ENCODE measurements around the gene ACACB.
"Not testable (repeated sequence)": the region's sequence is repeated elsewhere in the genome, so short reads cannot be mapped to it uniquely, and the experiment has no call there.

Gene ACACB

DNA sequence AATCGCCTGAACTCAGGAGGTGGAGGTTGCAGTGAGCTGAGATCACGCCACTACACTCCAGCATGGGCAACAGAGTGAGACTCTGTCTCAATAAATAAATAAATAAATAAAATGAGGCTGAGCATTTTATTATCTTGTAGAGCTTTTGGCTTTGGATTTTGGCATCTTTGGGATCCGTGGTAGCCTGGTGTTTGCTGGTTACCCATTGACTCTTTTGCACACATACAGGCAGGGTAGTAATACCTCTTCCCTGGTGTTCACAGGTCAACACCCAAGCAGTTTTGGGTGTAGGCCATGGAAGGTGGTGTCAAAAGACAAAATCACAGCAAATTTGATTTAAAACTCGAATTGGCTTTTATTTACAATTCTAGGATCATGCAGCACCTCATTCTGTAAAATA lies 27.8 kb downstream of the ACACB start:
- no peak for DNase-seq

DNA sequence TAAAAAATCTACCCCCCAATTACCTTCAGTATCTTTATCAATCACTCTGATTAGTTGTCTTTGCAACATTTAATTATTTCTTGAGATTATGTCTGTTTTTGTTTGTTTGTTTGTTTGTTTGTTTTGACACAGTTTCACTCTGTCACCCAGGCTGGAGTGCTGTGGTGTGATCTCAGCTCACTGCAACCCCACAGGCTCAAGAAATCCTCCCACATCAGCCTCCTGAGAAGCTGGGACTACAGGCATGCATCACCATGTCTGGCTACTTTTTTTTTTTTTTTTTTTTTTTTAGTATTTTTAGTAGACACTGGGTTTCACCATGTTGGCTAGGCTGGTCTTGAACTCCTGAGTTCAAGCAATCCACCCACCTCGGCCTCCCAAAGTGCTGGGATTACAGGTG lies 30.7 kb downstream of the ACACB start:
- not testable (repeated sequence) for DNase-seq

DNA sequence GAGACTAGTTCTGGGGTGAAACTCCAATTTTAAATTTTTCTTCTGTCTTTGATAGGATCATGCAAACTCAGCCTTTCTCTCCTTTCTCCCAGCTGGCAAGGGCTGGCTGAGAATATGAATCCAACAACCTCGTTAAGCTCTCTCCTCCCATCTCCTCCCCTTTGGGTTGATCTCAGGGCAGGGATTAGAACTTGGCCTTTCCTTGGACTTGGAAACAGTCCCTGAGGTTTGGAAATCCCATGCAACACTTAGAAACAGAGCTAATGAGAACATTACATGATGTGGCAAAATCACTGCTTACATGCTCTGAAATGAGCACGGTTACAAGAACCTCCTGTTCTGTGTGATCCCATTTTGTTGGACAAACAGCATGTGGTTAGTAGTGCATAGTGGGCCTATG lies 31.6 kb downstream of the ACACB start:
- no peak for DNase-seq

DNA sequence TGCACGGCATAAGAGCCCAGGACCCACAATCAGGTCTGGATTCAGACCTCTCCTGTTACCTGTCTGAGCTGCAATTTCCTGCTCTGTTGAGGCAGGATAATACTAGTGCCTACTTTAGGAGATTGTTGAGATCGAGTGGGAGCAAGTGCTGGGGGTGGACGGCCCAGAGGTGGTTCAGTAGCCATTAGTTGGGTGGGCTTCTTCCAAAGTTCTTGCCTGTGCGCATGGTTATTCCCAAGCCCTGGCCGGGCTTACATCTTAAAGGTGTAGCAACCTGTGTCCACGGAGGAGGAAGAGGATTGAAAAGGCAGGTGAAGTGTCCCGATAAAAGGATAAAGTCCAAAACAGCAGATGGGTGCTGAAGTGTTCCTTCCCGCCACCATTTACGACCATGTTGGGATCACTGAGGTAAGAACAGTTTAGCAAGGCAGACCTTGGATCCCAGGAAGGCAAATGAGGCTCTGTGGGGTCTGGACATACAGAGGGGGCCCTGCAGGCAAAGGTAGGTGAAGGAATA lies 33.8 kb downstream of the ACACB start:
- DNase-seq = no peak

DNA sequence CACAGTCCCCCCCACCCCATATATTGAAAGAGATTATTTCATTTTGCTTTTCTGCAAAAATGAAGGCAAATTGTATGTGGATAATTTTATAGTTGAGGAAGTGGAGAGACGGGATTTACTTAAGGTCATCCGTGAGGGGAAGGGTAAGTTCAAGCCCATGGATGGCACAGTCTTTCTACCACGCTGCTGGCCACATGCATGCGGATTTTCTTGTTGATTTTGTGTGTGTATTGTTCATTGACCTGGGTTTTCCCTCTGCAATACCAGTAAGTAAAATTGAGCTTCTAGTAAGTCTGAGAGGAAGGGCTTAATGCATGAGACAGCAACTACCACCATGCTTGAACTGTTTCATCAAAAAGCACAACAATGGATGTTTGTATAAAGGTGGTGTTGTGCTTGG lies 35.1 kb downstream of the ACACB start:
- no peak for DNase-seq

DNA sequence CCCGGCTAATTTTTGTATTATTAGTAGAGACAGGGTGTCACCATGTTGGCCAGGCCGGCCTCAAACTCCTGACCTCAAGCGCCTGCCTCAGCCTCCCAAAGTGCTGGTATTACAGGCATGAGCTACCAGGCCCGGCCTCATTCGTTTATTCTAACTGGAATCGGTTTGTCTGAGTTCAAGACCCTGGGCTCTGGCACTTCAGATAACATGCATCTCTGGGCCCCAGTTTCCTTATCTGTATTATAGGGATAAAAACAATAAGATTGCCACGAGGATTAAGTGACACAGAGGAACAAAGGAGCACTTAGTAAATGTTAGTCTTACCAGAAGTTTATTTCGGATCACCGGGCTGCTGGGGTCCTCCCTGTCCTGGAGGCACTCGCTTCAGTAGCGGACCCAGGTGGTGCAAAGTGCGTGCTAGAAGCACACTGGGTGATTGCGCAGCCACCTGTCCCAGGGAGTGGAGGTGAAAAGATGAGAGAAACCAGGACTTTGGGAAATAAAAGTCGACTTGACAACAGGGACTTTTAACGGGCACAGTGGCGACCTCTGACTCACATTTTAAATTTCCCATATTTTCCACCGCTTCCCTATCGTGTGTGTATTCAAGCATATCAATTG lies 37.5 kb downstream of the ACACB start:
- DNase-seq = no peak

DNA sequence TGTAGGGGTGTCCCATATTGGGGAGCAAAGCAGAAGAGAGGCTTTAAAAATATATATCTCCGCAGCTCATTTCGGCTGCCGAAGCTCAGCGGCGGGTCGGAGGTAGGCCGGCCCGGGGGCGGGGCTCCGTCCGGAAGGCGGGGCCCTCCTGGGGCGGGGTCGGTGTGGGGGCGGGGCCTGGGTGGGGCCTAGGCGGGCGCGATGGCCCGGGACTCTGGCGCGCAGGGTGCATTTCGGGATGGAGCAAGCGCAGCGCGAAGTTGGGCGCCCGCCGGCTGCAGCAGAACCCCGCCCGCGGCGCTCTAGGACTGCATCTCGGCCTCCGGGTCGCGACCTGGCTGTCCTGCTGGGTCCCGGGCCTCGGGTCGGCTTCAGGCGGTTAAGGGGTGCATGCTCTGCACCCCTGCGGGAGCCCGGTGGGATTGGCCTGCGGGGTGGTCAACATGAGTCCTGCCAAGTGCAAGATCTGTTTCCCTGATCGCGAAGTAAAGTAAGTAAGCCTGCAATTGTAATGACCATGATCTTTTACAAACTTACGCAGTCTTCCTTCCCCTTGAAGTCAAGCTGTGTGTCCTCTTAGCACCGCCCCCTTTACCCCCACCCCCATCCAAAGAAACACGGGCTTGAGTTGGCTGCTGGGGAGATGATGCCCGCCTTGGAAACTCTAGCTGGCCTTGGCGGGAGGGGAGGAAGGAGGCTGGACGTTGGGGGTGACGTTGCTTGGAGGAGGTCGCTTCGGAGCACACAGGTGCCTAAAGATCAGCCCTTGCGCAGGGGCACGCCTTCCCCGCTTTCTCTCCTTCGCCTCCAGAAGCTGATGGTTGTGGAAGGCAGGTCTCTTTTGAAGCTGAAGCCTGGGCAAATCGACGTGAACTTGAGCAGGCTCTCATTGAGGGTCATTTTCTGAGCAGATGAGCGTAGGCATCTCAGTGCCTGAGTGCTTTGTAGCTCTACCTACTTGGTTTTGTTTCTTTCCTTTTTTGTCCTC lies 38.4 kb downstream of the ACACB start:
- DNase-seq = peak; percentile 73

DNA sequence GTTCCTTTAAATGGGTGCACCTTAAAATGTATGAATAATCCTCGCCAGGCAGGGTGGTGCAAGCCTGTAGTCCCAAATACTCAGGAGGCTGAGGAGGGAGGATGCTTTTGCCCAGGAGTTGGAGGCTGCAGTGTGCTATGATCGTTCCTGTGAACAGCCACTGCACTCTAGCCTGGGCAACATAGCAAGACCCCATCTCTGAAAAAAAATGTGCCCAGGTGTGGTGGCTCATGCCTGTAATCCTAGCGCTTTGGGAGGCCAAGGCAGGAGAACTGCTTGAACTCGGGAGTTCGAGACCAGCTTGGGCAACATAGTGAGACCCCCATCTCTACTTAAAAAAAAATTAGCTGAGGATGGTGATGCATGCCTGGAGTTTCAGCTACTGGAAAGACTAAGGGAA lies 39.6 kb downstream of the ACACB start:
- no peak for DNase-seq

DNA sequence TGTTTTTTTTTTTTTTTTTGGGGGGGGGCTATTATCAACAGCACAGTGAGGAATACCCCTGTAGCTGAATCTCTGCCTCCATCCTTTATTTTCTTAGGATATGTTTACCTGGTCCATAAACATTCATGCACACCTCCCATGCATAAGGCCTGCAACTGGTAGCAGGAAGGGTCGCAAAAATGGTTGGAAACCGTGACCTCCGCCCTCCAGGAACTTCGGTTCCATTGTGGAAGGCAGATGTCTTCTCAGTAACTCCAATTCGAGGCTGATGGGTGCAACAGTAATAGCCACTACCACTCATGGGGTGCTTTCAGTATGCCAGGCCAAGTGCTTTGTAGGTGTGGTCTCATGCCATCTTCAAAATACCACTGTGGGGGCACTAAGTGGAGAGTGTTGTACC lies 40.2 kb downstream of the ACACB start:
- no peak for DNase-seq

DNA sequence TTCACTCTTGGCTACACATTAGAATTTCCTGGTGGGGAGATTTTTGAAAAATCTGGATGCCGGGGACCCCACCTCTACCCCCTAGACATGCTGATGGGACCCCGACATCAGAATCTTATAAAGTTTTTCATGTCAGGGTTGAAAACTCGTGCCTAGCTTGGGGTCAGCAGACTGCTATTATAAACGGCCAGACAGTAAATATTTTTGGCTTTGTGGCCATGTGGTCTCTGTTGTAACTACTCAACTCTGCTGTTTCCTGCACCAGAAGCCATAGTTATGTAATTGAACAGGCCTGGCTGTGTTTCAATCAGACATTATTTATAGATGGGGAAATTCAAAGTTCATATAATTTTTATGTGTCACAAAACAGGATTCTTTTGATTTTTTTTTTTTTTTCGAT lies 41.6 kb downstream of the ACACB start:
- no peak for DNase-seq

DNA sequence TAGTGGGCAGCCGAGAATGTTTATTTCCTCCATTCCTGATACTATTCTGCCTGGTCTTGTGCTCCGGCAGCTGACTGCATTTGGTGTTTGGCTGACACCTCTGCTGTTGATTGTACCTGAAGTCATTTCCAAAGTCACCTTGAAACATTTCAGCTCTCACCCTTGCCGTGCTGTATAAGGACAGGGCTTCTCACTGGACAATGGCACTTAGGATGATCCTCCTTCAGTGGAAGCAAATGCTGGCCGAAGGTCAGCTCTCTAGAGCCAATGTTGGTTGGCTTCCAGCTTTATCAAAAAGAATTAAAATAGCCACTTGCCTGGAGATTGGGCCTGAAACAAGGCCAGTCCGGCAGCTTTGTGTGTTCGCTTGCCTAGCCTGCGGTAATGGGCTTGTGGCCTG lies 44.0 kb downstream of the ACACB start:
- no peak for DNase-seq

DNA sequence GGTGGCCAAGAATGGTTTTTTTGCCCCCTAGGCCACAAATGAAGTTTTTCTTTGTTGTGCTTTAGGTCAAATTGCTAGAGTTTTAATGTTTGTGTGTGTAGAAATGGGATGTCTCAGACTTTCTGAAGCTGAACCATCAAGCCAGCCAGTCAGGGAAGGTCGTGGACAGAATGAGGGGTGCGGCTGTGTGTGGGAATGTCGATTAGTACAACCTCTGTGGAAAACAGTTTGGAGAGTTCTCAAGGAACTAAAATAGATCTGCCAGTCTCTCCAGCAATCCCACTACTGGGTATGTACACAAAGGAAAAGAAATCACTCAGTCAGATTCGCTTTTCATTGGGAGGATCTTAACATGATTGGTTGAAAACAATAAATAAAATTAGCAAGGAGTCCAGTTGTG lies 44.5 kb downstream of the ACACB start:
- DNase-seq = no peak

DNA sequence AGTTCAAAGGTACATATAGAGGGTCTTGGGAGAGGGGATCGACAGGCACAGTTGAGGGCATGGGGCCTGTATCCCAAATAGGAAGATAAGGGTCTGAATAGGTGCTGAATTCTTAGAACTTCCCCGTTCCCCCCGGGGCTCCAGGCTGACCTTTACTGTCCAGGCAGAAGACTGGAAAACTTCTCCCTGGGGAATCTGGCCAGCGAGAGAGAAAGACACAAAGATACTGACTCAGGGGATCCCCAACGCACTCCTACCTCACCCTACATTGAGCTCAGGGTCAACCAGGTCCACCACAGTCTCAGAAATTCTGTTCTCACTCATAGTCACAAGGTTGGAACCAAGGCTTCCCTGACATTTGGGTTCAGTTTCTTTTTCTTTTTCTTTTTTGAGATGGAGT lies 46.2 kb downstream of the ACACB start:
- no peak for DNase-seq

DNA sequence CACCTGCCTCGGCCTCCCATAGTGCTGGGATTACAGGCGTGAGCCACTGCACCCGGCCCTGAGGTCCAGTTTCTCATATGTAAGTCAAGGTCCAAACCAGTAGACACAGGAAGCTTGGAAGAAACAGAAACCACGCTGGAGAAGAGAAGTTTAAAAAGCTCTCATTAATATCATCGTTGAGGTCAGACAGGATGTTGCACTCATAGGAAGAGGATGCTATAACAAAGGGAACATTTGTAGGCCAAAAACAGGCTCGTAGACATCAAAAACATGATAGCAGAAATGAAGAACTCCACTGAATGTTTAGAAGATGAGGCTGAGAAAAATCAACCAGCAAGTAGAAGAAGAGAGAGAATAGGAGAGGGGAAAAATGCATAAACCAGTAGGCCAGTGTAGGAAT lies 46.8 kb downstream of the ACACB start:
- no peak for DNase-seq

DNA sequence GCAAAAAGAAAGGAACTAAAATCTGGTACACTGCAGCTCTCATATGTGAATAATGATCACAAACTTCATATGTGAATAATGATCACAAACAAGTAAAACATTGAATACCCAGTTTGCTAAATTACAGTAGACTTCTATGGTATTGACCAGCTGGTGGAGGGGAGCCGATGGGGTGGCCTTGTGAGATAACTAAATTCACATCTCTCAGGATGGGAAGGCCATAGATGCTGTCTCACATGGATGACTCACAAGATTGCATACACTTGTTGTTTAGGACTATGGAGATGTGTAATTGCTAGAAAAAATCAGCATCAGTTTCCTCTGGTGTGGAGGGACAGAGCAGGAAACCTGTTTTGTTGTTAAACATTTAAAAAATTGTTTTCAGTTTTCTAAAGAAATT lies 49.2 kb downstream of the ACACB start:
- no peak for DNase-seq

DNA sequence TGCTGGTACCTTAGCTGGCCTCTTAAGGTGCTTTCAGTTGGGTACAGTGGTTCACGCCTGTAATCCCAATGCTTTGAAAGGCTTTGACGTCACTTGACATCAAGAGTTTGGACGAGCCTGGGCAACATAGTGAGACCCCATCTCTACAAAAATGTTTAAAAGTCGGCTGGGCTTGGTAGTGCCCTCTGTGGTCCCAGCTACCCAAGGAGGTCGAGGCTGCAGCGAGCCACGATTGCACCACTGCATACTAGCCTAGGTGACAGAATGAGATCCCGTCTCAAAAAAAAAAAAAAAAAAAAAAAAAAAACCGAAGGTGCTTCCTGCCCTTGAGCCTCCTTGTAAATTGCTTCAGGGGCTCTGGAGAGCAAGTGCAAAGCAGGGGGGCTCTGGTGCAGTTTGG lies 50.0 kb downstream of the ACACB start:
- DNase-seq = no peak

DNA sequence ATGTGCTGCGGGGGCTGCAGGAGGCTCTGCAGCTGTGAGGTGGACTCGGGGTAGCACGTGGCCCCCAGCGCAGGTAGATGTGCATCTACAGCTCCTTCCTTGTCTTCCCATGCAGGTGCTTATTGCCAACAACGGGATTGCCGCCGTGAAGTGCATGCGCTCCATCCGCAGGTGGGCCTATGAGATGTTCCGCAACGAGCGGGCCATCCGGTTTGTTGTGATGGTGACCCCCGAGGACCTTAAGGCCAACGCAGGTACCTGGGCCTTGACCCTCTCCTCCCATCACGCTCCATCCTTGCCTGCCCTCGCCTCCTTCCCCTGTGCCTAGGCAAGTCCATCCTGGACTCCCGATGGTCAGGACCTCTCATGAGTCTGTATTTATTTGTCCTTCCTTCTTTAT lies 51.4 kb downstream of the ACACB start:
- DNase-seq = no peak

DNA sequence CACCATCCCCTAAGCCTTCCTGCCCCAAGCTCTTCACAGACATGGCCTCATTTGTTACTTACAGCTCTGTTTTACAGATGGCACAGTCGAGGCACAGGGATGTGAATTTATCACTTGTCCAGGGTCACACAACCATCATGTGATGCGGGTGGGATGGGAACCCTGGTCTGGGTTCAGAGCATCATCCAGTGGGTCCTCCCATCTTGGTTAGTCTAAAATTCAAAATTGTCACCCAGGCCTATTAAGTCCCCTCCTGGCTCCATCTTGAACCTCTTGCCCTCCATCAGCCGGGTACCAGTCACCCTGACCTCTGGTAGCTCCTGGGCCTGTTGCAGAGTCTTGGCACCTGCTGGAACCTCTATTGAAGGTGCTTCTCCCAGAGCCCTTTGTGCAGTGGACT lies 52.9 kb downstream of the ACACB start:
- no peak for DNase-seq

DNA sequence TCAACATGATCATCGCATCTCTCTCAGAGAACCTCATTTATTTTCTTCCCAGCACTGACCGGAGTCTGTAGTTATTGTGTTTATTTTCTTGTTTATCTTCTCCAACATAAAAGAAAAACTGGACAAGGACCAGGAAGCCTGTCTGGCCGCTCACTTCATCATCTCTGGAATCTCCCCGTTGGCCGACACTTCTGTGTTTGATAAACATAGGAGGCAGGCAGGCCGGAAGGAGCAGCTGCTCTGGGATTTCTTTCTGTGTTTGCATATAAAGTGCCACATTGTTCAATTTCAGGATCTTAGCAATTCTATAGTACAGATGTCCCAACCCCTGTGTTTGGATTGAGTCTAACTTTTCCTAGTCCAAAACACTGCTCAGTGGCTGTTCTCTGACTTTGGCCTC lies 53.3 kb downstream of the ACACB start:
- no peak for DNase-seq

DNA sequence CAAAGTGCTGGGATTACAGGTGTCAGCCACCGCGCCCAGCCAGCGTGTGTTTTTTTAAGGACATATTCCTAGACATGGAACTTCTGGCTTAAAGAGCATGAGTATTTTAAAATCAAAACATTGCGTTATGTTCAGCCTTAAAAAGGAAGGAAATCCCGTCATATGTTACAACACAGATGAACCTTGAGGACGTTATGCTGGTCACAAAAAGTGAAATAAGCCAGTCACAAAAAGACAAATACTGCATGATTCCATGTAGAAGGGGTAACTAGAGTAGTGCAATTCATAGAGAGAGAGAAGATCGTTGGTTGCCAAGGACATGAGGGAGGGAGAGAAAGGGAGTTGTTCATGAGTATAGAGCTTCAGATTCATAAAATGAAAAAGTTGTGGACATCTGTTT lies 53.9 kb downstream of the ACACB start:
- no peak for DNase-seq

DNA sequence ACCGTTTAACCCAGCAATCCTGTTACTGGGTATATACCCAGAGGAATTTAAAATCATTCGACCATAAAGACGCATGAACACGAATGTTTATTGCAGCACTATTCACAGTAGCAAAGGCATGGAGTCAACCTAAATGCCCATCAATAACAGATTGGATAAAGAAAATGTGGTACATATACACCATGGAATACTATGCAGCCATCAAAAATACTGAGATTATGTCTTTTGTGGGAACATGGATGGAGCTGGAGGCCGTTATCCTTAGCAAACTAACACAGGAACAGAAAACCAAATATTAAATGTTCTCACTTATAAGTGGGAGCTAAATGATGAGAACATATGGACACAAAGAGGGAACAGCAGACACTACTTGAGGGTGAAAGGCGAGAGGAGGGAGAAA lies 56.4 kb downstream of the ACACB start:
- not testable (repeated sequence) for DNase-seq

DNA sequence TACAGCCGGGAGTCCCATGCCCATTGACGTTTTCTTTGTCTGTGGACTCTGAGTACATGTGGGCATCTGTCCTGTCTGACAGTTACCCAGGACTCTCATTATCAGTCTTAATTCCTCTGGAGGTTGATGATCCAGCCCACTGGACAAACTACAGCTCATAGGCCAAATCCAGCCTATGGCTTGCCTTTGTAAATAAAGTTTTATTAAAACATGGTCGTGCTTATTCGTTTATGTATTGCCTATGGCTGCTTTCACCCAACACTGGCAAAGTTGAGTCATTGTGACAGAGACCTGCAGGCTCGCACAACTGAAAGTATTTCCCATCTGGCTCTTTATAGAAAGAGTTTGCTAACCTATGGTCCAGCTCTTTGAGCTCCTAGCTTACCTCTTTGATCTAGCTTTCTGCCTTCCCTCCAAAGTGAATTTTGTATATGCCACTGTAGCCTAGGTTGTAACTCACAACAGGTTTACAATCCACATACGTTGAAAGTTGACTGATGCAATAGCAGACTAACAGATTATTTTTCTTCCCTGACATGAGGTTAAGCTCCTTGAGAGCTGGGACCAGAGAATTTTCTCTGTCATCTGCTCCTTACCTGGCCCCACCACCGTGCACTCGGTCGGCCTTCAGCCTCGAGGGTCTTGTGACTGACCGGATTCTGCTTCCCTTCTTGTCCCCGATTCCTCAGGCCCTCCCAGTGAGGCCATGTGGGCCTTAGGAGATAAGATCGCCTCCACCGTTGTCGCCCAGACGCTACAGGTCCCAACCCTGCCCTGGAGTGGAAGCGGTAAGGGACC lies 57.3 kb downstream of the ACACB start:
- no peak for DNase-seq

DNA sequence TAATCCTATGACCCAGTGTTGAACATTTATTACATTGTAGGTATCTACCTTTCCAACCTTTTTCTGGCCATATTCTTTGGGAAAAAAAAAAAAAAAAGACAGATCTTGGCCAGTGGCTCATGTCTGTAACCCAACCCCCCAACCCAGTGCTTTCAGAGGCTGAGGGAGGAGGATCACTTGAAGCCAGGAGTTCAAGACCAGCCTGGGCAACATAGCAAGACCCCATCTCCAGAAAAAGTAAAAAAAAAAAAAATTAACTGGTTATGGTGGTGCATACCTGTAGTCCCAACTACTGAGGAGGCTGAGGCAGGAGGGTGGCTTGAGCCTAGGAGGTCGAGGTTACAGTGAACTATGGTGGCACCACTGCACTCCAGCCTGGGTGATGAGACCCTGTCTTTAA lies 58.1 kb downstream of the ACACB start:
- DNase-seq = no peak
